Middle frontal gyrus (tissue), 1 donor: ENCODE data around the gene TMEM11.
"Not testable (repeated sequence)": the region's sequence is repeated elsewhere in the genome, so short reads cannot be mapped to it uniquely, and the experiment has no call there.

ENCODE experiments used
- DNase-seq: peaks from one replicate; pipeline ENCODE4 v3.0.0-alpha.2; 2015; ENCODE audit warnings: low spot score; ENCODE audit errors: extremely low spot score

TMEM11 gene

GRCh38 chr17:21212826-21213637, 929 bp downstream of the TMEM11 start:
- DNase-seq: no peak

- no peak for DNase-seq
These were observed 2.0 kb downstream of the TMEM11 start for GRCh38 chr17:21211825-21212479.

DNA sequence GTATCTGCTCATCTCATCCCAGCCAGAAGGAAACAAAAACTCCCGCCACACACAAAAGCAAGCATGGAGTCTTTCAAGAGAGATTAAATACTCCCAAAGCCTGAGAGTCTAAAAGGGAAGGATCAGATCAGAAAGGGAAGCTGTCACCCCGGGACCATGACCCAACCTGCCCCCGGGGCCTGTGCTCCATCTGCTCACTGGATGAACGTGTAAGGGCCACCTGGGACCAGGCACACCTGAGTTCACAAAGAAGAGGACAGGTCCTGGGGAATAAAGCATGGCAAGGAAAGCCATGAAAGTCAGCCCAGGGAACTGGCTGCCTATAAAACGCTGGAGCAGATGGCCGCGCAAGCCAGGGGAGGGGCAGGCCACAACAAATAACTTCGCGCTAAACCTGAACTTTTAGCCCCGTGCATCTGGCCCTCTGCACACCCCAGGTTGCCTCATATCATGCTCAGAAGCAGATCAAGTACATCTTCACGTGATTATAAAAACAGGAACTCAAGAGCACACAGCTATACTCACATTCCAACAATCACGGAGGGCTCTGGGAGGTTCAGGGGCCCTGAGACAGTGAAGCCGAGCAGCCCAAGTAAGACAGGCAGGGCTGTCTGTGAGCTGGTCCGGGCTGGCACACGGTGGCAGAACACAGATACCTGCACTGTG, 3.4 kb downstream of the TMEM11 start:
- DNase-seq: no peak

GRCh38 chr17:21209511-21210175, 4.3 kb downstream of the TMEM11 start:
- DNase-seq: no peak

DNA sequence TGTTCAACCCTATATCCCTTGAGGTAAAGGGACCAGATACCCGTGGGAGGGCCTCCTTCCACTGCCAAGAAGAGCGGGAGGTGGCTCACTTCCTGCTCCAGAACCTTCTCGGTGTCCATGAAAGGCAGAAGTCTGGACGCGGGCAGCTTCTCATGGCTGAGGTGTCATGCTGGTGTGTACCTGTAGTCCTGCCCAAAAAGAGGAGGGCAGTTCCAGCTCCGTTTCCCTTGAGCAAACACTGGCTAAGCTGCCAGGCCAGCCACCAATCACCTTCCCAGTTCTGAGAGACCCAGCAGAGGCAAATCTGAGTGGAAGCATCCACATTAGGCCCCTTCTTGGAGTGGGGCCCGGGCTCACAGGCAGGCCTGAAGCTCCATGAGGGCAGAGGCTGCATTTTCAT, 5.6 kb downstream of the TMEM11 start:
- no peak for DNase-seq

DNA sequence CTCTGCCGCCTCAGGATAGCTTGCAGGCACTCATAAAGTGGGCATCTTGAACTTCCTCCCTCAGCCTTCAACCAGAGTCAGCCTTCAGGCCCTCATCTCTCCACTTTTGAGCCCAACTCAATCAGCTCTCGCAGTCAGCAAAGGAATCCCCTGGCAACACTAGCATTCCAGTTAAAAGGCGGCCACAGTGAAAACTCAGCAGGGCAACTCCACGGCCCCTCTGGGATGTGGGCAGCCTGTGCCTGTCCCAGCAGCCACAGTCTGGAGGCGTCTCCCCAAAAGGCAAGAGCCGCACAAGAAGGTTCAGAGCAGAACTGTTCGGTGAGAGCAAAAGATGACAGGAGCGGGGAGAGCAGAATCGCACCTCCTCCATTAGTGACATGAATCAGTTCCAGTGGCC, 9.0 kb downstream of the TMEM11 start:
- no peak for DNase-seq

GRCh38 chr17:21202512-21202911, 11.4 kb downstream of the TMEM11 start:
- DNase-seq: no peak

GRCh38 chr17:21201874-21202273, 12.1 kb downstream of the TMEM11 start:
- DNase-seq: no peak

GRCh38 chr17:21201298-21201595, 12.7 kb downstream of the TMEM11 start:
- DNase-seq: no peak

GRCh38 chr17:21200590-21201297, 13.2 kb downstream of the TMEM11 start:
- no peak for DNase-seq

DNA sequence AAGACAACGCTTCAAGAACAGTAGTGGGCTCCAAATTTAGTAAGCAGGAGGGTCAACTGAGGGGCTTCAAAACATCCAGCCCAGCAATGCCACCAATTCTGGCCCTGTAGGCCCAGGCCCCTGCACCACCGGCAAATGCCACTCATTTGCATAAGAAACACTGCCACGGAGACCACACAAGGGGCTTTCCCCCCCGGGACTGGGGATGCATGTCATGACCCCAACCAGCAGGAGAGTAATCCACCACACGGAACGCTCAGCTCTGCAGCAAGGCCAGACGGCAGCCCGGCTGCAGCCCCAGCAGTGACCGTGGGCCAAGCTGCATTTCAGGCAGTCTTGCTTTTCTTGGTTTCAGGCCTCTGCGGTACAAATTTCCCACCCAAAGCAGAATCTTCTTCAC, 14.1 kb downstream of the TMEM11 start:
- DNase-seq: no peak

GRCh38 chr17:21199311-21199710, 14.7 kb downstream of the TMEM11 start:
- no peak for DNase-seq

DNA sequence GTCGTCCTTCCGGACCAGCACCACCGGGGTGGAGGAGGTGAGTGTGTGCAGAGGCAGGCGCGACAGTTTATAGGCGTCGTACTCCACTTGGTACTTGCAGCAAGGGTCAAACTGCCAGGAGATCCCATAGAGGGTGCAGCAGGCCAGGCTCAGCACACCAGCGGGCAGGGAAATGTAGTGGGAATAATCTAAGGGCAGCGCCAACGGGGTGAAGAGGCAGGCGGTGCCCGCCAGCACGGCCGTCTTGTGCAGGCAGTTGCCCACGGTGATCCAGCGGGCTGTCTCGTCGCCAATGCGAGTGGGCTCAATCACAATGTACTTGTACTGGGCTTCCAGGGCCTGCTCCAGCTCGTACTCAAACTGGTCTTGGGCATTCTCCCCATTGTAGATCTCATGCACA, 15.6 kb downstream of the TMEM11 start:
- no peak for DNase-seq

DNA sequence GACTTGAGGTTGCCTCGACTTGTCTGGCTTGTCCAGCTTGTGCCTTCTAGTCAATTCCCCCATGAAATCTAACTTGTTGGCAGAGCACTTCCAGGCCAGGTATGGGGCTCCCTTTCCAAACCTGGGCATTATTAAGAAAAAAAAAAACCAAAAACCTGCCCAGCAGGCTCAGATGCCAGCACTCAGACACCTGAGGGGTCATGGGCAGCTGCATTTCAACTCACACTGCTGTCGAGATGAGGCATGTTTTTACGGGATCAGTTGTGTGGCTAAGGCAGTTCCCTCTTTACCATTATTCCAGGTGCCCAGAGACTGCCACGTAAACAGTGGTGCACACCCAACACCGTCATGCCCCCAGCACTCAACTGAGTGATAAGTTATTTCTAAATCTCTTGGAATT, 17.8 kb downstream of the TMEM11 start:
- DNase-seq: no peak

DNA sequence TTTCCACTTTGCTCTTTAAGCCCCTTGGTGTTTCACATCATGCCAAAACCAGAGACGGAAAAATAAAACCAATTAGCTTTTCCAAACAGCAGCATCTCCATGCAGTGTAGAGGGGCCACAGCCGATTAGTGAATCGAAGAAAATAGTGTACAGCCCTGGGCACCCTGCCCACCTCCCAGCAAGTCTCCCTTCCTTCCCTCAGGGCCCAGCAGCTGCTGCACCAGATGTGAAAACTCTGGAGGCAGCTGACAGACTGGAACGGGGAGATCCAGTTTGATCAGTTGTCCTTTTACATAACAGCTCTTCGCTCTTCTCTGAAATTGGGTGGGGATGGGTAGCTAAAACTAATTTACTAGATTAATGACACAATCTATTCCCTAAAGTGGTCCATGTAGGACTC, 19.3 kb downstream of the TMEM11 start:
- no peak for DNase-seq

GRCh38 chr17:21194226-21194625, 19.7 kb downstream of the TMEM11 start:
- no peak for DNase-seq

DNA sequence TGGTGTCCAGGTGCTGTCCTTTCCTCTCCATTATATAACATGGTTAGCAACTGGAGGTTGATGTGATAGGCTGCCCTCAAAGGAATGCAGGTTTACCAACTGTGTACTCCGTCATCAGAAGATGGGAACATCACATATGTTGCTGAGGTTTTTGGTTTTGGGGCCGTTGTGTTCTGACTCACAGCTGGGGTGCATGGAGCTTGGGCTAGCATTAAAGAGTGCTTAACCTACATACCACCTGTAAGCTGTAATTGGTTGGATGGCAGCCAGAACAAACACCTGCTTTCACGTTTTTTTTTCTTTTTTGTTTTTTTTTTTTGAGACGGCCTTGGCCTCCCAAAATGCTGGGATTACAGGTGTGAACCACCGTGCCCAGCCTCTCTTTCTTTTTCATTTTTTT, 20.9 kb downstream of the TMEM11 start:
- no peak for DNase-seq

DNA sequence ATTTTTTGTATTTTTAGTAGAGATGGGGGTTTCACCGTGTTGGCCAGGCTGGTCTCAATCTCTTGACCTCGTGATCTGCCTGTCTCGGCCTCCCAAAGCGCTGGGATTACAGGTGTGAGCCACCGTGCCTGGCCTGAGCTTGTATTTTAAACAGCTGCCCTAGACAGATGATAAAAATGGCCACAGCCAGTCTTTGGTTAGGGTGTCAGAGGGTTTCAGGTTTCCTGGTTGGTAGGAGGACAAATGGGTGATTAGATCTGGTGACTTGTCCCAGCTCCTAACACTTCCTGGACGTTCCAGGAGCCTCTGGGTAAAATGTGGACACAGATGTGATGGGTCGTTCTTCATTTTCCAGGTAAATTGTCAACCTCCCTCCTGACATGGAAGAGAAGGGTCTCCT, 21.5 kb downstream of the TMEM11 start:
- DNase-seq: not testable (repeated sequence)

- DNase-seq: no peak
These were observed 22.3 kb downstream of the TMEM11 start for GRCh38 chr17:21191698-21192097.

DNA sequence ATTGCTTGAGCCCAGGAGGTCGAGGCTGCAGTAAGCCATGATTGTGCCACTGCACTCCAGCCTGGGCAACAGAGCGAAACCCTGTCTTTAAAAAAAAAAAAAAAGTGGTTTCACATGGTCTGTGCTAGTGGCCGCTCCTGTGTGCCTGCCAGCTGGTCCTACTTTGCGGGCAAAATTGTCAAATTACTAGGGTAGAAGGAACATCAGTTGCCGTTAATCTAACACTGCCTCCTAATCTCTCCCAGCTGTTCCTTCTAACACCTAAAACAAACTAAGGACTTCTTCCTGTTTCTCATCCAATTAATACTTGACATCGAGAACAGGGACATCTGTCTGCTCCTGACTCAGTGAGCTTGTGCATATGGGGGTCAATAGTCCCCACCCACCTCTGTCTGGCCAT, 23.9 kb downstream of the TMEM11 start:
- no peak for DNase-seq

DNA sequence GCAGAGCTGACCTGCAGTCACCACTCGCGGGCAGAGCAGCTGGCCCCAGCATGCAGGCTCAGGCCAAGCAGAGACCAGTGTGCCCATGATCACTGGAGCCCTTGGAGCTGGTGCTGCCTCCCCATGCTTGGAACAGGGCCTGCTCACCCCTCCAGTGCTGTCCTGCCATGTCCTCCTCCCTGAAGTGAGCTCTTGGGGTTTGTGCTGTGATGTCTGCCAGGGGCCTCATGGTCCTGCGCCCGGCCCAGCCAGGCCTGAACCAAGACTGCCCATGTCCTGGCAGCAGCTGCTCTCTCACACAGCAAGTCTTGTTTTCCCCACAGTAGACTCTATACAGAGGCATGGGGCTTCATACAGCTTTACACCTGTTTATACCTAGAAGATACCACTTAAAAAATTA, 24.6 kb downstream of the TMEM11 start:
- DNase-seq: no peak
